SU-DHL-6 (cell line): Measurements from ENCODE around the gene PXT1.

Experiments used
- CTCF ChIP-seq: fragments of 200-600 bp; sonication (generic); IDR thresholded peaks from one replicate; pipeline ENCODE4 v1.5.1; 2017; ENCODE audit warnings: antibody characterized with exemption, mild to moderate bottlenecking, low read length, moderate library complexity; ENCODE audit not compliant: insufficient read depth, poor library complexity, severe bottlenecking
- EZH2phosphoT487 ChIP-seq: fragments of 200-600 bp; sonication (generic), shearing (Covaris generic); conservative IDR thresholded peaks from 2 replicates; pipeline ENCODE4 v1.6.1; 2018; ENCODE audit warnings: mild to moderate bottlenecking, antibody characterized with exemption, low read length, moderate library complexity, mixed read lengths

DNA sequence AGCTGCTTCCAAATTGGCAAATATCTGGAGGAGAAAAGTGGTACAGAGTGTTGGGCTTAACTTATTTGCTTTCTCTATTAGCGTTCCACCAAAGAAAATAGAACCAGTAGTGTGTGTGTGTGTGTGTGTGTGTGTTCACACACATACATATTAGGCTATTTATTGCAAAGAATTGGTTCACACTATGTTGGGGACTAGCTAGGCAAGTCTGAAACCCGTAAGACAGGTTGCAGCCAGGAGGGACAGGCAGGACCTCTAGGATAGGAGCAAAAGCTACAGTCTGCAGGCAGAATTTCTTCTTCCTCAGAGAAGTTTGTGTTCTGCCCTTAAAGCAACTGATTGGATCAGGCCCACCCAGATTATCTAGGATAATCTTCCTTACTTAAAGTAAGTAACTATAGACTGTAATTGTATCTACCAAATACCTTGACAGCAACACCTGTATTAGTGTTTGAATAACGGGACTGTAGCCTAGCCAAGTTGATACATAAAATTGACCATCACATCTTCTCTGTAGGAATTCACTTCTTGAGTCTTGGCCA, 12.9 kb upstream of the PXT1 start:
- no peak for TF ChIP-seq CTCF
- TF ChIP-seq EZH2phosphoT487: no peak
